BJ (cell line): ENCODE measurements around the gene MMP24. TPM values are rescaled to one million over a fixed set of nuclear protein-coding genes. Genes with fewer than 3 reads are reported as not detected.

Source experiments
- CTCF ChIA-PET: fragments of 350-600 bp; formaldehyde crosslinking; extraction: SDS; loops from one replicate; lab custom pipeline; 2021; ENCODE audit warnings: antibody characterized with exemption, inconsistent platforms; lab: Yijun Ruan, JAX
- POLR2A ChIA-PET: fragments of 300-600 bp; sonication (Branson Sonifier 250); formaldehyde crosslinking; extraction: SDS; loops from one replicate; lab custom pipeline; 2021; ENCODE audit warnings: antibody characterized with exemption; lab: Charles Lee
- DNase-seq: peaks from one replicate; pipeline ENCODE4 v3.0.0-alpha.2; 2011; ENCODE audit warnings: low read depth
- H3K27me3 ChIP-seq: 2 replicates; pipeline ENCODE4 v1.6.0; 2011; ENCODE audit warnings: low read length; ENCODE audit not compliant: control insufficient read depth, insufficient read depth
- H3K36me3 ChIP-seq: 2 replicates; pipeline ENCODE4 v1.5.1; 2011; ENCODE audit warnings: low read length; ENCODE audit not compliant: control insufficient read depth, insufficient read depth
- H3K4me3 ChIP-seq: 2 replicates; pipeline ENCODE4 v1.5.1; 2011; ENCODE audit warnings: low read depth, mild to moderate bottlenecking, control low read depth, low read length
- polyA plus RNA-seq: library from polyadenylated mRNA; depleted of rRNA; stranded (reverse); fragments of >200 nt; gene quantifications from 2 replicates; pipeline ENCODE4 v1.2.3, GENCODE V29; 2011
- TF ChIP-seq, protein P1 (sequence below): IDR thresholded peaks from 2 replicates; pipeline ENCODE4 v1.5.1; 2011; ENCODE audit warnings: low read depth, mild to moderate bottlenecking, control low read depth, inconsistent platforms, low read length, moderate library complexity; ENCODE audit not compliant: insufficient read depth

The MMP24 gene
- polyA plus RNA-seq, 1 experiment = 2.3 TPM

DNA sequence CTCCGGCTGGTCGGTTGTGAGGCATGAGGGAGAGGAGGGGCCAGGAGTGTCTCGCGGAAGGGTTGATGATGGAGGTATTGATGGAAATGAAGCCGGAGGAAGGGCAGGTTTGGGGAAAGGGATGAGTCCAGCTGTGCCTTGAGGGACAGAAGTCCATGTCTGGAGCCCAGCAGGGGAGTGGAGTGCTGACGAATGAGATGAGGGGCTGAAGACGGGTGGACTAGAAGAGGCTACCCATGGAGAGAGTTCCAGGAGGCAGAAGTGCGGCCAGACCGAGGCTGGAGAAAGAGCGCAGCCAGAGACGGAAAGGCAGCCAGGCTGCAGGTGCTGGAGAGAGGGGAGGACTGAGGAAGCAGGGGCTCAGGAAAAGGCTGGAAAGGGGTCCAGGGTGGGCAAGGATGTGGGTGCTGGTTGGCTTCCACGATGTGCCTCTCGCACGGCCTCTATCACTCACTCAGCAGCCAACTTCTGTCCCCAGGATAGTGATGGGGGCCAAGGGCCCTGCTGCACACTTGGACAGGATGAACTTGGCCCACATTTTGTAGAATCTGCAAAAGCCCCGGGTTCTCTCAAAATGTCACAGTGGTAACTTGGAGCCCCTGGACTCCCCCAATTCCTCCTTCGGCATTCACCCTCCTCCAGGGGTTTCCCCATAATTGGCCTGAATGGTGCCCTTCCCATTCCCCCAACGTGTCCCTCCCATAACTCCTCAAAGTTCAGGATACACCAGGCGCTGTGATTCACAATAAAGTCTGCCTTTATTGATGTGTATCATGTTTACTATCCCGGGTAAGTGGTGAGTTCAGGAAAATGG lies 58.7 kb downstream of the MMP24 start:
- ChIA-PET POLR2A (interaction anchor here (0.6 to 1.0 kb wide), 3 partner anchors 21 to 1573 kb away, joined by 3 to 6 read pairs (median 4); no protein-coding TSS in a partner anchor), CTCF (interaction anchor here (0.6 to 2.5 kb wide), 6 partner anchors 11 to 179 kb away, joined by 3 to 10 read pairs (median 4); partner anchors contain the start of gene GDF5)
- H3K36me3 ChIP-seq = peaks cover 5% of the 10 kb centered on the region
- peak overlapping the region; percentile 91 for H3K4me3 ChIP-seq
- H3K27me3 ChIP-seq = no peaks in the 10 kb centered on the region
- TF ChIP-seq, protein P1, sequence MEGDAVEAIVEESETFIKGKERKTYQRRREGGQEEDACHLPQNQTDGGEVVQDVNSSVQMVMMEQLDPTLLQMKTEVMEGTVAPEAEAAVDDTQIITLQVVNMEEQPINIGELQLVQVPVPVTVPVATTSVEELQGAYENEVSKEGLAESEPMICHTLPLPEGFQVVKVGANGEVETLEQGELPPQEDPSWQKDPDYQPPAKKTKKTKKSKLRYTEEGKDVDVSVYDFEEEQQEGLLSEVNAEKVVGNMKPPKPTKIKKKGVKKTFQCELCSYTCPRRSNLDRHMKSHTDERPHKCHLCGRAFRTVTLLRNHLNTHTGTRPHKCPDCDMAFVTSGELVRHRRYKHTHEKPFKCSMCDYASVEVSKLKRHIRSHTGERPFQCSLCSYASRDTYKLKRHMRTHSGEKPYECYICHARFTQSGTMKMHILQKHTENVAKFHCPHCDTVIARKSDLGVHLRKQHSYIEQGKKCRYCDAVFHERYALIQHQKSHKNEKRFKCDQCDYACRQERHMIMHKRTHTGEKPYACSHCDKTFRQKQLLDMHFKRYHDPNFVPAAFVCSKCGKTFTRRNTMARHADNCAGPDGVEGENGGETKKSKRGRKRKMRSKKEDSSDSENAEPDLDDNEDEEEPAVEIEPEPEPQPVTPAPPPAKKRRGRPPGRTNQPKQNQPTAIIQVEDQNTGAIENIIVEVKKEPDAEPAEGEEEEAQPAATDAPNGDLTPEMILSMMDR = no peak
- no peak for DNase-seq

DNA sequence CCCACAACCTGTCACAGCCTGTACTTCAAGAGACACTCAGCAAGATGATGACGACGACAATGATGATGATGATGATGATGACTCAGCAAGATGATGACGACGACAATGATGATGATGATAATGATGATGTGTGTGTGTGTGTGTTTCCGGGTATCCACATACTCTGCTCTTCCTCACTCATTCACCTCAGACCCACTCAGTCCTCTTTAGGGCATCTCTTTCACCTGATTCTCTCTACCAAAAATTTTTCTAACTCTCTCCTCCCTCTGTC lies 59.3 kb downstream of the MMP24 start:
- DNase-seq = no peak
- H3K27me3 ChIP-seq = no peaks in the 10 kb centered on the region
- TF ChIP-seq, protein P1 = no peak
- no peaks in the 10 kb centered on the region; the same call in none of the 2 replicates for H3K36me3 ChIP-seq
- ChIA-PET POLR2A (no interaction called here), CTCF (no interaction called here)
- H3K4me3 ChIP-seq = no peak overlapping the region

DNA sequence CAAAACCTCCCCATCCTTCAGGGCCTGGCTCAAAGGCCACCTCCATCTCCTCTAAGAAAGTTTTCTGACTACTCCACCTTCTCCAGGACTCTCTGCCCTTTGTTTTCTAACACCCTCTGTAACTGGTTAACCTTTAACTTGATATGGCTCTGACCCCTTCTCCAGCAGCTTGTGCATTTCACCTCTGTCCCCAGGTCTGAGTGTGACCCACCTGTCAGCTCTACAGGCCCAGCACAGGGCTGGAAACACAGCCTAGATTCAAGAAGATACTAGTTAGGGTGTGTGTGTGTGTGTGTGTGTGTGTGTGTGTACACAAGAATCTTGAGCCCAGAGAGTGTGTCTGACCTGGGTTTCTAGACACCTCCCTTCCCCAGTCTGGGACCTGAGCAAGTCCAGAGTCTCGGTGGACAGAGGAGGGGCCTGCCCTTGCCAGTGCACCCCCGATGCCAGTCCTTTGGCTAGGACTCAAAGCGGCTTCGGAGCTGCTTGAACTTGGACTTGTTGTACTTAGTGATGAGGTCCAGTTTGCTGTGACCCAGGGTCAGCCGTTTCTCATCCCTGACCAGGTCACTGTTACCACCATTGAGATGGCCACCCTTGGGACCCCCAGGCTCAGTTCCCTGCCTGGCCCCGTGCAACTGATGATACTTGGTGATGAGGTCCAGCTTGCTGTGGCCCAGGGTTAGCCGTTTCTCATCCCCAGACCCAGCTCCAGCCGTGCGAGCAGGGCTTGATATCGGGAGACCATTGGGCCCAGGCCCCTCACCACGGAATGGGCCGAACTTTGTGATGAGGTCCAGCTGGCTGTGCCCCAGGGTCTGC lies 59.8 kb downstream of the MMP24 start:
- no peaks in the 10 kb centered on the region for H3K36me3 ChIP-seq
- ChIA-PET POLR2A (no interaction called here), CTCF (interaction anchor here (4.9 kb wide), 1 partner anchor 18 kb away, joined by 46 read pairs; no protein-coding TSS in a partner anchor)
- no peak overlapping the region for H3K4me3 ChIP-seq
- DNase-seq = no peak
- no peaks in the 10 kb centered on the region for H3K27me3 ChIP-seq
- TF ChIP-seq, protein P1 = no peak

DNA sequence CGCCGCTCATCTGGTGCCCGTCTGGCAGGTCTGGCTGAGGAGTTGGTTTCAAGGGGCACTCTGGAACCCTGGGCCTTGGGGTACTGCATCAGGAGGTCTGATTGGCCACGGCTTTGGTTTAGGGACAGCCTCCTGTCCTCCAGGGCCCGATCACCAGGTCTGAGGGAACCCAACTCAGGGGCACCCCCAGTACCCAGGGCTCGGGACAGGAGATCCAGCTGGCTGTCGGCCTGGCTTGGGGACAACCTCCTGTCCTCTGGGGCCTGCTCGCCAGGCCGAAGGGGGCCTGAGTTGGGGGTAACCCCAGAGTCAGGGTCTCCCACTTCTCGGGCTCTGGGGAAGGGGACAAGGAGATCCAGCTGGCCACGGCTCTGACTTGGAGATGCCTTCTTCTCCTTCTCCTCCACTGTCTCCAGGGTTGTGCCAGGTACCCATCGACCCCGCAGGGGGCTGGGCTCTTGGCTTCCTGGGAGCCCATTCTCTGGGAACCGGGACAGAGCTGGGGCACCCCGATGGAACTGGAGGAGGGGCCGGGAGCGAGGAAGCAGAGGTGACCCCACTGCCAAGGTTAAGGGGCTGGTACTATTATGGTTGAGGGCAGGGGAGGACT lies 60.5 kb downstream of the MMP24 start:
- Histone ChIP-seq H3K36me3 (no peaks in the 10 kb centered on the region), H3K4me3 (no peak overlapping the region), H3K27me3 (no peaks in the 10 kb centered on the region)
- TF ChIP-seq, protein P1 = no peak
- POLR2A ChIA-PET = no interaction called here
- CTCF ChIA-PET = interaction anchor here (4.9 kb wide), 1 partner anchor 17 kb away, joined by 46 read pairs; no protein-coding TSS in a partner anchor
- DNase-seq = no peak
